H1 (cell line): ENCODE results near the gene CCR9. TPM values are rescaled to one million over a fixed set of nuclear protein-coding genes. Genes with fewer than 3 reads are reported as not detected.

ENCODE experiments used
- CTCF ChIA-PET: fragments of 300-600 bp; sonication (Branson Sonifier 250); formaldehyde crosslinking; loops from one replicate; lab custom pipeline; 2021; ENCODE audit not compliant: partially characterized antibody; lab: Charles Lee
- POLR2A ChIA-PET: fragments of 300-600 bp; sonication (Branson Sonifier 250); formaldehyde crosslinking; loops from one replicate; lab custom pipeline; 2021; ENCODE audit warnings: inconsistent platforms; ENCODE audit not compliant: partially characterized antibody; lab: Charles Lee
- DNase-seq, 2 experiments: peaks; one replicate each; pipeline versions ENCODE4 v3.0.0 to v3.0.0-alpha.2; 2010 to 2022; ENCODE audit warnings: low spot score in 2 of 2, low read depth in 1 of 2, mixed read lengths in 1 of 2
- FAIRE-seq: peaks from 2 replicates; lab custom pipeline; 2011; peaks lifted over from hg19 to GRCh38; lab: Jason Lieb, UNC
- H2AFZ ChIP-seq: 2 replicates; pipeline ENCODE4 v1.8.1; 2012; ENCODE audit warnings: low read length, inconsistent platforms
- H2AK5ac ChIP-seq: 2 replicates; pipeline ENCODE4 v1.6.1; 2013; ENCODE audit warnings: low read depth, low read length
- H2BK120ac ChIP-seq: replicated peaks from 2 replicates; pipeline ENCODE3; 2013; ENCODE audit warnings: low read depth, low read length, inconsistent platforms
- H2BK12ac ChIP-seq: 2 replicates; pipeline ENCODE4 v1.6.1; 2013; ENCODE audit warnings: low read depth, low read length
- H2BK15ac ChIP-seq: 2 replicates; pipeline ENCODE4 v1.6.1; 2013; ENCODE audit warnings: low read length
- H2BK20ac ChIP-seq: 2 replicates; pipeline ENCODE4 v1.6.1; 2013; ENCODE audit warnings: low read length
- H2BK5ac ChIP-seq: 2 replicates; pipeline ENCODE4 v1.6.1; 2013; ENCODE audit warnings: low read depth, low read length
- H3K14ac ChIP-seq: 2 replicates; pipeline ENCODE4 v1.6.1; 2013; ENCODE audit warnings: inconsistent platforms; ENCODE audit not compliant: insufficient read length
- H3K18ac ChIP-seq: 2 replicates; pipeline ENCODE4 v1.6.1; 2013; ENCODE audit warnings: low read length; ENCODE audit errors: extremely low read depth
- H3K23ac ChIP-seq: 2 replicates; pipeline ENCODE4 v1.6.1; 2013; ENCODE audit warnings: inconsistent platforms; ENCODE audit not compliant: insufficient read length
- H3K23me2 ChIP-seq: 2 replicates; pipeline ENCODE4 v1.6.1; 2013; ENCODE audit warnings: low read depth, low read length
- H3K27ac ChIP-seq: 2 replicates; pipeline ENCODE4 v1.6.1; 2011; ENCODE audit warnings: low read depth, low read length, inconsistent platforms
- H3K27me3 ChIP-seq, 4 experiments: replicated peaks in 1 of 4; 1 replicate in 1 of 4; 2 replicates in 3 of 4; pipeline versions ENCODE4 v1.6.1 to v1.8.1; 2011 to 2013; ENCODE audit warnings: low read length in 3 of 4, mild to moderate bottlenecking in 3 of 4, inconsistent platforms in 2 of 4, mixed read lengths in 2 of 4, moderate library complexity in 1 of 4; ENCODE audit not compliant: control insufficient read depth in 3 of 4, insufficient read depth in 3 of 4; ENCODE audit errors: extremely low read depth in 1 of 4
- H3K36me3 ChIP-seq, 4 experiments: 2 replicates each; pipeline versions ENCODE4 v1.6.1 to v1.8.1; 2011 to 2013; ENCODE audit warnings: mild to moderate bottlenecking in 4 of 4, low read length in 3 of 4, moderate library complexity in 2 of 4, control low read depth in 1 of 4, inconsistent platforms in 1 of 4; ENCODE audit not compliant: insufficient read depth in 4 of 4, control insufficient read depth in 2 of 4
- H3K4ac ChIP-seq: replicated peaks from 2 replicates; pipeline ENCODE3; 2013; ENCODE audit warnings: low read length, low read depth, mixed read lengths, inconsistent platforms; ENCODE audit not compliant: insufficient read length
- H3K4me1 ChIP-seq, 4 experiments: replicated peaks in 1 of 4; 1 replicate in 1 of 4; 2 replicates in 3 of 4; pipeline versions ENCODE4 v1.6.1 to v1.8.1; 2011 to 2013; ENCODE audit warnings: low read length in 3 of 4, inconsistent platforms in 2 of 4, mixed read lengths in 1 of 4; ENCODE audit not compliant: insufficient read depth in 4 of 4, control insufficient read depth in 3 of 4
- H3K4me2 ChIP-seq, 2 experiments: 2 replicates each; pipeline versions ENCODE4 v1.6.1 to v1.8.1; 2011 to 2013; ENCODE audit warnings: low read depth in 2 of 2, low read length in 2 of 2, control low read depth in 1 of 2, inconsistent platforms in 1 of 2, mild to moderate bottlenecking in 1 of 2; ENCODE audit not compliant: insufficient read depth in 1 of 2
- H3K4me3 ChIP-seq, 4 experiments: fragments of 200-600, 300-600 bp in 1 of 4; sonication (generic), shearing (Covaris generic), sonication (Bioruptor Twin) in 1 of 4; 2 replicates each; pipeline versions ENCODE4 v1.5.1 to v1.8.1; 2011 to 2016; ENCODE audit warnings: low read length in 4 of 4, low read depth in 3 of 4, control low read depth in 2 of 4, inconsistent platforms in 2 of 4, mild to moderate bottlenecking in 2 of 4, mixed read lengths in 1 of 4, moderate library complexity in 1 of 4; ENCODE audit not compliant: insufficient read depth in 2 of 4; ENCODE audit errors: extremely low read depth in 1 of 4
- H3K56ac ChIP-seq: replicated peaks from 2 replicates; pipeline ENCODE3; 2013; ENCODE audit warnings: low read depth, mild to moderate bottlenecking, mixed read lengths, low read length, inconsistent platforms; ENCODE audit not compliant: insufficient read length
- H3K79me1 ChIP-seq: 2 replicates; pipeline ENCODE4 v1.6.1; 2013; ENCODE audit warnings: low read depth, low read length, control low read depth
- H3K79me2 ChIP-seq, 2 experiments: 2 replicates each; pipeline versions ENCODE4 v1.6.1 to v1.8.1; 2012 to 2013; ENCODE audit warnings: low read length in 2 of 2, mild to moderate bottlenecking in 2 of 2, inconsistent platforms in 1 of 2; ENCODE audit not compliant: insufficient read depth in 2 of 2, control insufficient read depth in 1 of 2
- H3K9ac ChIP-seq, 4 experiments: replicated peaks in 1 of 4; 1 replicate in 1 of 4; 2 replicates in 3 of 4; pipeline versions ENCODE4 v1.6.1 to v1.8.1; 2011 to 2013; ENCODE audit warnings: low read depth in 3 of 4, low read length in 3 of 4, control low read depth in 2 of 4, mild to moderate bottlenecking in 2 of 4, moderate library complexity in 2 of 4, inconsistent platforms in 1 of 4; ENCODE audit errors: extremely low read depth in 1 of 4
- H3K9me3 ChIP-seq, 2 experiments: 2 replicates each; pipeline versions ENCODE4 v1.6.1 to v1.8.1; 2012 to 2013; ENCODE audit warnings: mild to moderate bottlenecking in 2 of 2, moderate library complexity in 2 of 2, control low read depth in 1 of 2, inconsistent platforms in 1 of 2, low read depth in 1 of 2, low read length in 1 of 2, mixed read lengths in 1 of 2; ENCODE audit not compliant: insufficient read depth in 2 of 2
- H4K20me1 ChIP-seq, 2 experiments: replicated peaks in 1 of 2; 2 replicates each; pipeline versions ENCODE3 to v1.8.1; 2011 to 2013; ENCODE audit warnings: inconsistent platforms in 2 of 2, low read length in 2 of 2, mild to moderate bottlenecking in 1 of 2; ENCODE audit not compliant: insufficient read depth in 2 of 2, control insufficient read depth in 1 of 2
- H4K5ac ChIP-seq: 2 replicates; pipeline ENCODE4 v1.6.1; 2013; ENCODE audit warnings: low read length, low read depth, mixed read lengths, inconsistent platforms; ENCODE audit not compliant: insufficient read length
- H4K8ac ChIP-seq: 2 replicates; pipeline ENCODE4 v1.8.0; 2013; ENCODE audit warnings: mild to moderate bottlenecking, moderate library complexity, low read length, inconsistent platforms; ENCODE audit not compliant: insufficient read depth; ENCODE audit errors: extremely low read depth
- H4K91ac ChIP-seq: replicated peaks from 2 replicates; pipeline ENCODE3; 2013; ENCODE audit warnings: low read length, mixed read lengths, inconsistent platforms; ENCODE audit not compliant: insufficient read length
- JUN ChIP-seq: IDR thresholded peaks from 2 replicates; pipeline ENCODE4 v1.6.1; 2011; ENCODE audit warnings: low read depth, mild to moderate bottlenecking, improper control_type of control experiment, low read length
- MAFK ChIP-seq: IDR thresholded peaks from 2 replicates; pipeline ENCODE4 v1.6.1; 2012; ENCODE audit warnings: low read depth, mild to moderate bottlenecking, improper control_type of control experiment, low read length
- POLR2AphosphoS5 ChIP-seq: IDR thresholded peaks from 2 replicates; pipeline ENCODE4 v1.6.1; 2011; ENCODE audit warnings: low read depth, low read length
- RAD21 ChIP-seq, 2 experiments: IDR thresholded peaks in 1 of 2; conservative IDR thresholded peaks in 1 of 2; 2 replicates each; pipeline ENCODE4 v1.6.1; 2011; ENCODE audit warnings: low read depth in 2 of 2, low read length in 2 of 2, improper control_type of control experiment in 1 of 2, inconsistent platforms in 1 of 2, mild to moderate bottlenecking in 1 of 2, moderate library complexity in 1 of 2
- SIN3A ChIP-seq, 2 experiments: IDR thresholded peaks in 1 of 2; conservative IDR thresholded peaks in 1 of 2; 2 replicates each; pipeline ENCODE4 v1.6.1; 2011 to 2012; ENCODE audit warnings: low read length in 2 of 2, improper control_type of control experiment in 1 of 2, low read depth in 1 of 2, mild to moderate bottlenecking in 1 of 2
- SIX5 ChIP-seq: IDR thresholded peaks from 2 replicates; pipeline ENCODE4 v1.6.1; 2011; ENCODE audit warnings: mild to moderate bottlenecking, low read depth, low read length
- TEAD4 ChIP-seq: IDR thresholded peaks from 2 replicates; pipeline ENCODE4 v1.6.1; 2012; ENCODE audit warnings: low read depth, low read length, inconsistent platforms, mixed read lengths
- WGBS, 2 experiments: shearing (Covaris generic) in 1 of 2; methylation state at CpG; one replicate each; pipeline versions ENCODE4 v1.1.6 to v1.1.7; 2013 to 2015; ENCODE audit warnings: low lambda C conversion rate in 2 of 2, mixed read lengths in 2 of 2, inconsistent platforms in 1 of 2, low coverage in 1 of 2, missing lambda C conversion rate in 1 of 2; ENCODE audit not compliant: insufficient replicate concordance in 2 of 2, insufficient coverage in 1 of 2, insufficient read length in 1 of 2; ENCODE audit errors: extremely low coverage in 1 of 2, missing lambda C conversion rate in 1 of 2; 5-methylcytosine and 5-hydroxymethylcytosine counted together
- polyA plus RNA-seq, 7 experiments: library from polyadenylated mRNA; depleted of rRNA in 3 of 7; stranded (reverse) in 5 of 7; unstranded in 2 of 7; fragments of >200 nt in 5 of 7; fragments of 200-250 nt in 2 of 7; gene quantifications; 1 replicate in 5 of 7; 2 replicates in 1 of 7; 4 replicates in 1 of 7; pipeline versions ENCODE4 v1.2.1 to v1.2.3, GENCODE V29; 2011 to 2013; ENCODE audit warnings: missing spikeins in 2 of 7, mixed read lengths in 2 of 7
- total RNA-seq: library from RNA; stranded (reverse); fragmentation: NEBNext Ultra II Directional; extraction: Animal tissue kit (Norgen Biotek cat#: 25700); gene quantifications from 2 replicates; pipeline ENCODE4 v1.2.1, GENCODE V29; 2021

The CCR9 gene
- total and polyA plus RNA-seq, 2 of the 8 experiments (the other 6 are each of a cell fraction or from before 2014, with no cell fraction given) = not detected

DNA sequence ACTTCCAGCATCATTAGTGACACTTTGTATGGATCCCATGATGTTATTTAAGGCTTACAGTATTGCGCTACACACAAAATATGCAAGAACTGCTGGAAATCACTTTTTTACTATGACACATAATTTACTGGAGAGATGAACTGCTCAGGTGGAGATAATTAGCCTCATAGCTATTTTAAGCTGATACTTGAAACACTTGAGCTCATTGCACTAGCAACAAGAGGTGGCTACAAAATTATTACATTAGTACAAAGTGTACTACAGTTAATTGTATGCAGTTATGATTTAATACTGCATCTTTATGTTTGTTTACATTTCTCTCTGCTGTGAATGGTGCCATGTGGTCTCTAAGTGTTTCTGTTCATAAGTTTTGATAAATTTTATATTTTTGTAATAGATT lies 38.0 kb upstream of the CCR9 start:
- no peak overlapping the region for H2BK12ac ChIP-seq
- no peaks in the 10 kb centered on the region for H3K36me3 ChIP-seq
- no peak overlapping the region for H3K27ac ChIP-seq
- H2BK15ac ChIP-seq = no peak overlapping the region
- no peak overlapping the region for H4K5ac ChIP-seq
- no peaks in the 10 kb centered on the region for H3K4me1 ChIP-seq
- H3K4ac ChIP-seq = no peak overlapping the region
- no peak overlapping the region for H4K8ac ChIP-seq
- H3K18ac ChIP-seq = no peak overlapping the region
- H2AK5ac ChIP-seq = no peak overlapping the region
- H3K4me2 ChIP-seq = no peak overlapping the region
- no peaks in the 10 kb centered on the region for H3K79me2 ChIP-seq
- H3K4me3 ChIP-seq = no peak overlapping the region
- H3K23ac ChIP-seq = no peak overlapping the region
- H2BK120ac ChIP-seq = no peak overlapping the region
- no peak for DNase-seq
- ChIA-PET CTCF (interaction anchor here (0.9 to 1.8 kb wide), 2 partner anchors 17 to 56 kb away, joined by 3 to 5 read pairs; no protein-coding TSS in a partner anchor), POLR2A (no interaction called here)
- H3K23me2 ChIP-seq = no peaks in the 10 kb centered on the region; the same call in 1 of the 2 replicates
- no peaks in the 10 kb centered on the region for H3K79me1 ChIP-seq
- 90% methylated on average over 1 of the region's 1 CpG; no CpG with 5 or more reads in 1 of the 2 experiments for WGBS, 2 experiments
- no peak overlapping the region for H4K91ac ChIP-seq
- H3K9ac ChIP-seq = no peak overlapping the region
- H2BK5ac ChIP-seq = no peak overlapping the region
- H4K20me1 ChIP-seq = no peaks in the 10 kb centered on the region
- H3K27me3 ChIP-seq = peaks cover 0 to 17% (median 4%) of the 10 kb centered on the region in 4 experiments; a peak in 4 of 7 replicates
- H3K14ac ChIP-seq = no peak overlapping the region
- no peak overlapping the region for H3K56ac ChIP-seq
- H3K9me3 ChIP-seq = no peaks in the 10 kb centered on the region
- H2AFZ ChIP-seq = no peak overlapping the region
- no peak for FAIRE-seq
- no peak overlapping the region for H2BK20ac ChIP-seq
- no peak for TF ChIP-seq SIX5
- TF ChIP-seq JUN = no peak
- no peak for TF ChIP-seq SIN3A (conservative IDR thresholded peaks at IDR 0.05 in 1 of 2, IDR thresholded peaks at IDR 0.05 in 1 of 2; ENCODE audit: low read depth in 1 of 2, low read length in 2 of 2)
- TF ChIP-seq RAD21 (IDR thresholded peaks at IDR 0.05 in 1 of 2, conservative IDR thresholded peaks at IDR 0.05 in 1 of 2; ENCODE audit: low read depth in 2 of 2, low read length in 2 of 2) = no peak
- TF ChIP-seq MAFK = no peak
- no peak for TF ChIP-seq TEAD4
- TF ChIP-seq POLR2AphosphoS5 = no peak
